Measurements from ENCODE around the gene ATP6V0D1.
"Not testable (repeated sequence)": the region's sequence is repeated elsewhere in the genome, so short reads cannot be mapped to it uniquely, and the experiment has no call there.

The ATP6V0D1 gene

GRCh38 chr16:67428146-67428731 lies 52.7 kb downstream of the ATP6V0D1 start:
- DNase-seq (ENCODE audit: low read depth), result no peak

GRCh38 chr16:67426950-67427349 lies 54.0 kb downstream of the ATP6V0D1 start:
- DNase-seq (ENCODE audit: low read depth), result no peak

GRCh38 chr16:67426022-67426421 lies 54.9 kb downstream of the ATP6V0D1 start:
- no peak for DNase-seq (ENCODE audit: low read depth)

- no peak for DNase-seq (ENCODE audit: low read depth)
Observed at GRCh38 chr16:67425580-67425979, 55.4 kb downstream of the ATP6V0D1 start.

- DNase-seq (ENCODE audit: low read depth), result no peak
Observed at GRCh38 chr16:67425061-67425460, 55.9 kb downstream of the ATP6V0D1 start.

GRCh38 chr16:67424261-67424615 lies 56.7 kb downstream of the ATP6V0D1 start:
- DNase-seq (ENCODE audit: low read depth), result no peak

- DNase-seq (ENCODE audit: low read depth), result no peak
Observed at GRCh38 chr16:67423611-67424260, 57.2 kb downstream of the ATP6V0D1 start.

- no peak for DNase-seq (ENCODE audit: low read depth)
Observed at GRCh38 chr16:67423015-67423414, 57.9 kb downstream of the ATP6V0D1 start.

GRCh38 chr16:67421030-67421429 lies 59.9 kb downstream of the ATP6V0D1 start:
- no peak for DNase-seq (ENCODE audit: low read depth)

- DNase-seq (ENCODE audit: low read depth), result no peak
Observed at GRCh38 chr16:67419931-67420330, 61.0 kb downstream of the ATP6V0D1 start.

GRCh38 chr16:67419502-67419901 lies 61.5 kb downstream of the ATP6V0D1 start:
- no peak for DNase-seq (ENCODE audit: low read depth)

GRCh38 chr16:67417333-67418061 lies 63.5 kb downstream of the ATP6V0D1 start:
- DNase-seq (ENCODE audit: low read depth), result no peak

GRCh38 chr16:67415872-67416793 lies 64.8 kb downstream of the ATP6V0D1 start, which contains the start of gene ZDHHC1:
TSS of gene ZDHHC1 (minus strand) at chr16:67416477. CDS start at chr16:67407775, 8,702 bp downstream.
- DNase-seq (ENCODE audit: low read depth), result no peak

GRCh38 chr16:67415421-67415820 lies 65.5 kb downstream of the ATP6V0D1 start:
- DNase-seq (ENCODE audit: low read depth), result not testable (repeated sequence)

GRCh38 chr16:67413978-67414911 lies 66.7 kb downstream of the ATP6V0D1 start:
- DNase-seq (ENCODE audit: low read depth), result no peak

GRCh38 chr16:67412294-67412693 lies 68.7 kb downstream of the ATP6V0D1 start:
- no peak for DNase-seq (ENCODE audit: low read depth)

GRCh38 chr16:67411339-67411738 lies 69.6 kb downstream of the ATP6V0D1 start:
- DNase-seq (ENCODE audit: low read depth), result no peak

GRCh38 chr16:67409631-67410030 lies 71.3 kb downstream of the ATP6V0D1 start:
- DNase-seq (ENCODE audit: low read depth), result no peak

GRCh38 chr16:67407788-67408452 lies 73.0 kb downstream of the ATP6V0D1 start:
- DNase-seq (ENCODE audit: low read depth), result no peak

- no peak for DNase-seq (ENCODE audit: low read depth)
Observed at GRCh38 chr16:67407176-67407787, 73.7 kb downstream of the ATP6V0D1 start.
